NCI-H526 treated with DMSO at 0.1 percent for 48 hours (cell line): ENCODE measurements around the gene SEPSECS.

Source experiments
- DNase-seq: peaks from one replicate; lab custom pipeline; 2025; lab: John Stamatoyannopoulos, UW

The SEPSECS gene

GRCh38 chr4:25080571-25080970, 79.7 kb downstream of the SEPSECS start:
- DNase-seq: no peak

- DNase-seq: no peak
Observed at GRCh38 chr4:25078523-25078922, 81.7 kb downstream of the SEPSECS start.

GRCh38 chr4:25076625-25077398, 83.4 kb downstream of the SEPSECS start:
- no peak for DNase-seq

- peak; percentile 28 for DNase-seq
Observed at GRCh38 chr4:25075851-25076250, 84.4 kb downstream of the SEPSECS start.

GRCh38 chr4:25075129-25075528, 85.1 kb downstream of the SEPSECS start:
- no peak for DNase-seq

GRCh38 chr4:25070545-25070944, 89.7 kb downstream of the SEPSECS start:
- DNase-seq: no peak
